ENCODE measurements around the gene IKZF1.

IKZF1 gene

GRCh38 chr7:50308532-50309385 is 4.2 kb downstream of the IKZF1 start:
- no peak for DNase-seq (ENCODE audit: low read depth, low spot score)

DNA sequence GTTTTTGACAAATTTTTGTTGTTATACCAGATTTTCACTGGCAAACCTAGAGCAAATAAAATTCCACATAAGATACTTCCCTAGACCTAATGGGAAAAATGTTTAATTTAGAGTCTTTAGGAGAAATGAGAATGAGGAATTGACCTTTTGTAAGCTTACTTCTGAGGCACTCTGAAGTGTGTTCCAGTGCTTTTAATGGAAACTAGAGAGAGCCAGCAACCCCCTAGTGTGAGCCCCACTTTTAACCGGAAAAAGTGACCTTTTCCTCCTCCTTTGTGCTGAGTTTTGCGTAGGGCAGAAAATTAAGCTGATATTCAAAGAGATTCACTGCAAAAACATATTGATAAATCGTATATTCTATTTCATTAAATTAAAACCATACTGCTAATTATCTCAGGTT is 5.2 kb downstream of the IKZF1 start:
- no peak for DNase-seq (ENCODE audit: low read depth, low spot score)

GRCh38 chr7:50310361-50310760 is 5.8 kb downstream of the IKZF1 start:
- DNase-seq (ENCODE audit: low read depth, low spot score), result no peak

DNA sequence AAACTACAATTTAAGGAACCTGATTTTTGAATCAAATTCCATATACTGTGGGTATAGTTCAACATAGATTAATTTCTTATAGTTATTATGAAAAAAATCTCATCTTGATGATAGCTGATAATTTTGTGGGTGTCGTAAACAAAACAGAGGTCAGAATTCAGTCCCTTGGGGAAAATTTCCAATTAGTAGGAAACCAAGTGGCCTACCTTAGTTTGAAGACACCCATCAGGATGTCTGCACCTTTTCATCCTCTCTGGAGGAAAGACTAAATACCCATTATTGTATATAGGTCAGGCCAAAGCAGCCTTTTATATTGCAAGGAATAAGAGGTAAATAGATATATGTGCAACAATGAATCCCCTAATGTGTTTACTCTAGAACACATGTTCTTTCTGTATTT is 6.4 kb downstream of the IKZF1 start:
- no peak for DNase-seq (ENCODE audit: low read depth, low spot score)

GRCh38 chr7:50312250-50313162 is 8.0 kb downstream of the IKZF1 start:
- no peak for DNase-seq (ENCODE audit: low read depth, low spot score)

GRCh38 chr7:50314836-50315592 is 10.5 kb downstream of the IKZF1 start:
- no peak for DNase-seq (ENCODE audit: low read depth, low spot score)

DNA sequence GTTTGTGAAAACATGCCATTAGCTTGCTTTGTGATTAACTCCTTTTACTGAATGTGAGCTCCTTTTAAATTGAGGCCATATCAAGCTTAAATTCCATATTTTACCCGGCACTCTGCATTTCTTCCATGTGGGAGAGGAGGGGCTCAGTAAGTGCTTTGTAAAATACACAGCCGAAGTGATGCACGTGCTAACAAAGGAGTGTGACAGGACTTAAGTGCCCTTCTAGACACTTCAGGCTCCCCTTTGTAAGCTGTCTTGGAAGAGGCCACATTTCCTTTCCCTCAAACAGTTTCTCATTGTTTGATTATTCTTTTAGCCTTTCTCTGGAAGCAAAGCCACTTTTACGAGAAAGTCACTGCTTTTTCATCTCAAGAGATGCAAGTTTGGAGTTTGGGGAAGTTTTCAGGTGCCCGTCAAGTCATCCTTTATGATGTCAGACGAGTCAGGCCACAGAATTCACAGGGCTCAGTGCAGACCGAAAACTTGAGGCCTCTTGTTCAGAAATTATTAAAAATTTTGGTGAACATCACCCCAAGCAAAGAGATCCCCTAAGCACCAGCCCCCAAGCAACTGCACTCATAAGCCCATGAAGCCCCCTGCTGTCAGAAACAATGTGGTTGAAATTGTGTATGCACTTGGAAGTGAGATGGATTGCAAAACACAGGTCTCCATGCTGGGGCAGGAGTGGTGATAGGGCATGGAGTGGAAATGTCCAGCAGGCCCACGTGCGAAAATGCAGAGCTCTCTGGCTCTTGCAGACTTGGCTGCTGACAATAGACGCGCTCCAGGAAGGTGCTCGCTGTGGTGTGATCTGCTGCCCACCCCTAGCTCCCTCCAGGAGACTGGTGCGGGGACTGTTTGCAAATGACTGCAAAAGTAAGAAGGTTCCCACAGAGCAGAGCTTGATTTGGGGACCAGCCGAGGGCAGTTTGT is 11.5 kb downstream of the IKZF1 start:
- no peak for DNase-seq (ENCODE audit: low read depth, low spot score)

GRCh38 chr7:50317221-50317678 is 12.7 kb downstream of the IKZF1 start:
- DNase-seq (ENCODE audit: low read depth, low spot score), result no peak

GRCh38 chr7:50317697-50318669 is 13.5 kb downstream of the IKZF1 start:
- DNase-seq (ENCODE audit: low read depth, low spot score), result no peak

- DNase-seq (ENCODE audit: low read depth, low spot score), result no peak
Measured at GRCh38 chr7:50321487-50322067, 17.1 kb downstream of the IKZF1 start.

DNA sequence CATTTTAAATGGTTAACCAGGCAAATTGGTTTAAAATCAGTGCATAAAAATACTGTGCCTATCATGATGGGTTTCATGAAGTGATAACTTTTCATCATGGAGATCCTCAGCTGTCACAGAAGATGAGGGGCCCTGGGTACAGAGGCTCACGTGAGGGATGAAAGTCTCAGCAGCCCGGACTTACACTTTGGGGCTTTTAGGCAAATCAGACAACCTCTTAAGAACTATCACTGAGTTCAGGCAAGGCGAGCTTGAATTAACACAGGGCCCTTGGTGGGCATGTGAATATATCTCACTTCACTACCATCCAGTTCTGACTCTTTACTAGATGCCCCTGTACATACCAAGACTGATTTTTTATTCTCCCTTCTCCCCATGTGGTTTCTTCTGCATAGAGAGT is 19.6 kb downstream of the IKZF1 start:
- DNase-seq (ENCODE audit: low read depth, low spot score), result no peak

DNA sequence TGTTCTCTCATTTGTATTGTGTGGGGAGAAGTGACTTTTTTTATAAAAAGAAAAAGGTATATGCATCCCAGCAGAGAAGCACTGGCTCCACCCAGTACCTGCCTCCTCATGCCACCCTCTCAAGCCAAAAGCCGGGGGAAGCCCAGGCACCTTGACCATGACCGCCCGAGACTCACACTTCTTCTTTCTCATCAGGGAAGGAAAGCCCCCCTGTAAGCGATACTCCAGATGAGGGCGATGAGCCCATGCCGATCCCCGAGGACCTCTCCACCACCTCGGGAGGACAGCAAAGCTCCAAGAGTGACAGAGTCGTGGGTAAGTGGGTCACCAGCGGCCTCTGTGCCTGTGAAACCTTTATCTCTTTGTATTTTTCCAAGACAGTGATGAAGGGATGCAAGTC is 22.9 kb downstream of the IKZF1 start:
- DNase-seq (ENCODE audit: low read depth, low spot score), result no peak

DNA sequence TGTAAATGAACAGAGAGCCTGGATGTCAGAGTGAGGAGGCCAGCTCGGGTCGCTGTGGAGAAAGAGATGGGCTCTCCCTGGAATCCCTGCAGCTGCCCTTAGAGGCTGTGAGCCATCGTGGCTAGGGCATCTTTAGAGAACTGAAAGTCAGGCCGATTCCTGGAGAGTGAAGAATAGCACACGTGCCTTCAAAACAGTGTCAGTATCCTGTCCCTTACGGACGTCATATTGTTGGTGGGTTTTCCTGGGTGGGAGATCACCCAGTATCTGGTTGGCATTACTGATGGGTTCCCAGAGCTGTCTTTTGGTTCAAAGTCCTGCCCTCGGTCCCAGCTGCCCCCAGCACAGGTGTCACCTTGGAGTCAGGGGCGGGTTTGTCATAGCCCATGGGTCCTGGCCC is 25.3 kb downstream of the IKZF1 start:
- DNase-seq (ENCODE audit: low read depth, low spot score), result no peak

DNA sequence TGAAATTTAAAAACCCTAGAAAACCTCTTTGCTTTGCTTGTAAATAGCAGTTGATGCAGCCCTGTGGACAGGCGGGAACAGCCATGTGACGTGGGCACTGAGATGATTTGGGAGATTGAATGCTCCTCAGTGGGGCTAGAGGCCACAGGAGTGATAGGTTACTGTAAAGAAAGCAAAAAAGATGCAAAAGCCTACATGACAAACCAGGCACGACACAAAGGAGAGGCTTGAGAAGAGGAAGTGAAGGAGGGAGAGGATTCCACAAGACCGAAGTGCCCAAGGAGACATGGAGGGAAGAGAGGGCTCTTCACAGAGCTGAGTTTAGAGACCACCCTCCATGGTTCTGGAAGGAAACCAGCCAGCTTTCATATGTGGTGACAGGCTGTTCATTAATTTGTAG is 25.7 kb downstream of the IKZF1 start:
- no peak for DNase-seq (ENCODE audit: low read depth, low spot score)

GRCh38 chr7:50330696-50331095 is 26.2 kb downstream of the IKZF1 start:
- no peak for DNase-seq (ENCODE audit: low read depth, low spot score)

GRCh38 chr7:50331564-50332208 is 27.2 kb downstream of the IKZF1 start:
- no peak for DNase-seq (ENCODE audit: low read depth, low spot score)

- no peak for DNase-seq (ENCODE audit: low read depth, low spot score)
Measured at GRCh38 chr7:50332241-50333165, 28.0 kb downstream of the IKZF1 start.
